Fibroblast of skin of right biceps (primary cell): ENCODE results near the gene NSUN2.

ENCODE experiments used
- DNase-seq: peaks from one replicate; pipeline ENCODE4 v3.0.0-alpha.2; 2013

NSUN2 gene

GRCh38 chr5:6553972-6554371 lies 78.9 kb downstream of the NSUN2 start:
- DNase-seq, result no peak

GRCh38 chr5:6552612-6553011 lies 80.2 kb downstream of the NSUN2 start:
- DNase-seq, result no peak

- DNase-seq, result no peak
Measured at GRCh38 chr5:6551955-6552313, 80.9 kb downstream of the NSUN2 start.

- DNase-seq, result peak; percentile 32
Measured at GRCh38 chr5:6551287-6551954, 81.4 kb downstream of the NSUN2 start.

GRCh38 chr5:6550628-6551027 lies 82.2 kb downstream of the NSUN2 start:
- no peak for DNase-seq
